ENCODE measurements around the gene HOXD13.

HOXD13 gene

DNA sequence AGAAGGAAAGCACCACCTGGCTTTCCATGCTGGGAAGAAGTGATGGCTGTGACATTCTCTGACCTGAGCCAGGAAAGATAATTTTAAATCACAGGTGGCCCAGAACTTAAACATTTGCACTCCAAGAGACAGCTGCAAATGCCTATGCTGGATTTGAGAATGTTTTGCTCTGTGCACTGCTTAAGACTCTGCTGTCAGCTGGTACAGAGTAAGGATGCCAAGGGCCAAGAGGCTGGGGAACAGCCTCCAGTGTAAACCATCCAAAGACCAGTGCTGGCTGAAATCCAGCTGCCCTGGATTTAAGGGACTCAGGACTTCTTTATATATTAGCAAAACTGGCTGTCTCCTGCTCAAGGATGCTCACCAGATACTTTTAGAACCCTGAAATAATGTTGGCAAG lies 40.9 kb downstream of the HOXD13 start:
- DNase-seq = peak; percentile 49

DNA sequence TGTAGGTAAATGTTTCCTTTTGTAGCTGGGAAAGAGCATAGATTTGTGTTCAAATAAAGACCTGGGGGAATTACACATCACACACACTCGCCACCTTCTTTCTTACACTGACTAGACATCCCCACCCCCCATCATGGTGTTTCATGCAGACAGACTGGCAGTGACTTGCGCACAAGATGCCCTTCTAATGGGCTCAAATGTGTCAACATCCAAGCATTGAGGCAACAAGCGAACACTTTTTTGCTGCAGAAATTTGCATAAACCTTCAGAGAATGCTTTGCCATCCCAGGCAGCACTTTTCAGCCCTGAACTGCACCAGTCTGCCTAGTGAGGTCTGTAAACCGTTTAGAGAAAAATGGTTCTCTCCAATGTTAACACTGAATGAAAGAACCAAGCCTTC lies 41.5 kb downstream of the HOXD13 start:
- no peak for DNase-seq

DNA sequence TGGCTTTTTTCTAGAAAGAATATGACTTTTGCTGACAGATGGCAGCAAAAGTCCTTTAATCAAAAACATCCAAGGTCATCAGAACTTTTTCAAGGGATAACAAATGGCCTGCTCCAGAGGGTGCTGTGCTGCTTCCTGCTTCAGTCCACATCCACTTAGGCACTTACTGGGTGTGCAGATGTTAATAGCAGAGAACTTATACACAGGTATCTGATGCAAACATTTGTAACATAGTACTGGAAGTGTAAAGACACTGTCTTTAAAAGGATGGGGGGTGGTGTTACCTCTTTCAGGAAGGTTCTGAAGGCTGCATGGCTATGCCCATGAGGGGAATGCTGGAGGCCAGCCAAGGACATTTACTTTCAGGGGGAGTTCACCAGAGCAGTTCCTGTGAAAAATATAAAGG lies 42.5 kb downstream of the HOXD13 start:
- DNase-seq = peak; percentile 81

DNA sequence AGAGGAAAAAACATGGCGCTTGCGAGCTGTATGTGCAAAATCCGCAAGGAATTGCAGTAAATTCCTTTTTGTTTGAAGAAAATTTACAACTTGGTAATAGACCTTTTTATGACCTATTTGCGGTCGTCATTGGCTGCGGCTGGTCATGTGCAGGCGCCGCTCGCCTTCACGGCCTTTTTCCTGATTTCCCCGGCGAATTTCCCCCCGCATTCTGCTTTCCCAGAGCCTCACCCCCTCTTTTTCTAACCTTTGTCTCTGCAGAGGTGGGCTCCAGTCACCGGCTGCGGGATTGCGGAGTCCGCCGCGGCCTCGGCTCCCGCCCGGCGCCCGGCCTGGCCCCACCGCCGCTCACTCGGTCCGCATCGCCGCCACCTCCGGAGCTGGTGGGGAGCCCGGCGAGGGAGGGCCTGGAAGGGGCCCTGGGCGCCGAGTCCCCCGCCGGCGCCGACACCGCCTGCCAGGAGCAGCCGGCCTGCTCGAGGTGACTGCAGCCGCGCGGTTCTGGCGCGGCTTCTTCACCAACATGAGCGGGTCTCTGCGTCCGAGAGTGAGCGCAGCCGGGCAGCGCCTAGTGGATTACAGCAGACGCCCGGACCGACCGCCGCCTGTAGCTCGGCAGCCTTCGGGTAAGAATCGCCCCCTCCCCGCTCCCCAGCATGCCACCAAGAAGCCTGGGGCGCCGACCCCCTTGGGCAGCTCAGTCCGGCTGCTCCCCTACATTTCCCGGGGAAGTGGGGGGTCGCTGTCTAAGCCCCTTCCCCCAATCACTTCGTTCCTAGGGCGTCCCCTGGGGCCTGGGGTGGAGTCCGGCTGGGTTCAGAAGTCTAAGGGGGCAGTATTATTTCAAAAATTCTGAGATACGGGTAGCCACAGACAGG lies 44.1 kb downstream of the HOXD13 start:
- DNase-seq = peak; percentile 50

DNA sequence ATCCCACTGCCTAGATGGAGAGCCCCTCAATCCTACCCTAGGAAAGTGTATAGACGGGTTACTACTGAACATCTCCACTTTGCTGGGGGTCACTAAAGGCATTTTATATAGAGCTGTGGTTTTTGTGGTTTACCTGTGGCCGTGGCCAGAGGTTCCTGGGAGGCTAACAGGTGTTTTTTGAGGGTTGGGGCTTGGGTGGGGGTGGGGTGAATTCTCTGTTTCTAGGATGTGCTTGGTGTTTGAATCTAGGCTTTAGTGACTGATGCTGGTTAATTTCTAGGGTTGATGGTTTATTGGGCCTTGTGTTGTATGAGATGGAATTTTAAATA lies 44.7 kb downstream of the HOXD13 start:
- no peak for DNase-seq

DNA sequence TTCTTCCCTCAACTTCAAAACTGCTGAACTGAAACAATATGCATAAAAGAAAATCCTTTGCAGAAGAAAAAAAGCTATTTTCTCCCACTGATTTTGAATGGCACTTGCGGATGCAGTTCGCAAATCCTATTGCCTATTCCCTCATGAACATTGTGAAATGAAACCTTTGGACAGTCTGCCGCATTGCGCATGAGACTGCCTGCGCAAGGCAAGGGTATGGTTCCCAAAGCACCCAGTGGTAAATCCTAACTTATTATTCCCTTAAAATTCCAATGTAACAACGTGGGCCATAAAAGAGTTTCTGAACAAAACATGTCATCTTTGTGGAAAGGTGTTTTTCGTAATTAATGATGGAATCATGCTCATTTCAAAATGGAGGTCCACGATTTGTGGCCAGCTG lies 45.4 kb downstream of the HOXD13 start:
- peak; percentile 27 for DNase-seq

DNA sequence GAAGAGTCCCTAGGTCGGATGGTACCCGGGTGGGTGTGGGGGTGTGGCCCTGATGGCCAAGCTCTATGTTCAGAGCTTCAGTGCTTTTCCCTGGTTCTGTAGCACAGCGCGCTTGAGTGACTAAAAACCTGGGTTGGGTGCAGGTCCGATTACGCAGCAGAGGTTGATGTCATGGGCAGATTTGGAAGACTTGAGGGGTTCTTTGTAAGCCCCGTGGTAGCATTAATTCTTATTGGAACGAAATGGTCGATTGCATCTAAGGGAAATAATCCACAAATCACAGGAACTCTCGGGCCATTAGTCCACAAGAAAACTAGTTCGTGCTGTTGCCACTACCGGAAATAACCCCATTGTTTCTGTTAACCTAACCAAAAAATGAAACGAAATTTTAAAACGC lies 46.0 kb downstream of the HOXD13 start:
- DNase-seq = peak; percentile 30

DNA sequence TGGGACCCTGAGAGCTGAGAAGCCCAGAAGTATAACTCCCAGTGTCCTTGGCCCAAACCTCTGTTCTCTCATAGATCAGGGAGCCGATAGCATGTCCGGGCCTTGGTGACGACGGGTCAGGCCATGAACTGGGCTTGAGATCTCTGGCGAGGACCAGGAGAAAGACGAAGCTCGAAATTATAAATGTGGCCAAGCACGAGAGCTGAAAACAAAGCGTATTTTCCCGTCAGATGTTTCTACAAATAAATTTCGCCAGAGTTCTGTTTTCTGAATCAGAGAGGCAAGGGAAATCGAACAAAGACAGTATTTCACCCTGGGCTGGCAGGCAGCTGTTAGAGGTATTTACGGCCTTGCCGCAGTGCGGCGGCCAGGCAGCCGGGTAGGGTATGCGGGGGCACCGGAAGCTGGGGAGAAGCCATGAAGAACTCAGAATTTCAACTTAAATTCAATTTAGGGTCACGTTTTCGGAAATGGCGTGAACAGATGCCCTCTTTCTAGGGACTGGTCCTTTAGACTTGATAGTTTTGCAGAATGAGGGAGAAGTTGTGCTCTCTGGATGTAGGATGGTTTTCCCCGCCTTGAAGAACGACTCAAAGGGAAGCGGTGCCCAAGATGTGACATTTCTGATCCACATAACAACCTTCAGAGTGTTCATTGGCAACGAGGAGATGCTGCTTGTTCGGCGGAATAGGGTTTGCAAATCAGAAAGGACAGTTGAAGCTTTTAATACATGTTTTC lies 46.6 kb downstream of the HOXD13 start:
- peak; percentile 30 for DNase-seq

DNA sequence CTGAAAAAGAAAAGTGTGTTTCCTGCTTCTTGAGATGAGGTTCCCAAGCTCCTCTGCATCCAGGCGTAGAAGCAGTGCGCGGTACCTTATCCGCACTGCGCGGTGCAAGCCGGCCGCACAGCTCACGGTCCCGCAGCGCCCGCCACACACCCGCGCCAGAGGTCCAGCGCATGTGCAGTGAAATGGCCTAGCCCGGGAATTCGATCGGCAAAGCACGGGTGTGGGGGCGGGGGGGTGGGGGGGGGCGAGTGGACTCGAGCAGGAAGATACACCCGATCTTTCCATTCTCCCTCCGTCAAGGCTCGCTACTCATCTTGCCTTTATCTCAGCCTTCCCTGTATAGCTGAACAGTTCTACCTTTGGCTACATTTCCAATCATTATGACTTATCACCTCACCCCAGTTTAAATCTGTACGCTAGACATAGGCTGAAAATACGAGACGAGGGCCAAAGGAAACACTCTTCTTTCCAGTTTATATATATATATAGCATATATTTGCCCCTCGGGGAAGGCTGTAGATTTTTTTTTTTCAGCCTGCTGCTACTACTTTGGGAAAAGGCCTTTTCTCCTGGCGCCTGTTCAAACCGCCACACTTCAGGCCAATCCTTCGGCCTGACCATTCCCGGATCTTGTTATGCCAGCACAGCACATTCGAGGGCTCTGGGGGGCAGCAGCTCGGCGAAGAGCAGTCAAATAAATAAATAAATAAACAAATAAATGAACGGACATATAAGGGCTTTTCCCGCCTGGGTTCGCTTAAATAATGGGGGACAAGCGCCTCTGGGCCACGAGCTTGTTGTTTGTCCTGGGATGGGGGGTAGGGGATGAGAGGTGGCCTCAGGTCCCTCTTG lies 47.4 kb downstream of the HOXD13 start:
- DNase-seq = peak; percentile 49

DNA sequence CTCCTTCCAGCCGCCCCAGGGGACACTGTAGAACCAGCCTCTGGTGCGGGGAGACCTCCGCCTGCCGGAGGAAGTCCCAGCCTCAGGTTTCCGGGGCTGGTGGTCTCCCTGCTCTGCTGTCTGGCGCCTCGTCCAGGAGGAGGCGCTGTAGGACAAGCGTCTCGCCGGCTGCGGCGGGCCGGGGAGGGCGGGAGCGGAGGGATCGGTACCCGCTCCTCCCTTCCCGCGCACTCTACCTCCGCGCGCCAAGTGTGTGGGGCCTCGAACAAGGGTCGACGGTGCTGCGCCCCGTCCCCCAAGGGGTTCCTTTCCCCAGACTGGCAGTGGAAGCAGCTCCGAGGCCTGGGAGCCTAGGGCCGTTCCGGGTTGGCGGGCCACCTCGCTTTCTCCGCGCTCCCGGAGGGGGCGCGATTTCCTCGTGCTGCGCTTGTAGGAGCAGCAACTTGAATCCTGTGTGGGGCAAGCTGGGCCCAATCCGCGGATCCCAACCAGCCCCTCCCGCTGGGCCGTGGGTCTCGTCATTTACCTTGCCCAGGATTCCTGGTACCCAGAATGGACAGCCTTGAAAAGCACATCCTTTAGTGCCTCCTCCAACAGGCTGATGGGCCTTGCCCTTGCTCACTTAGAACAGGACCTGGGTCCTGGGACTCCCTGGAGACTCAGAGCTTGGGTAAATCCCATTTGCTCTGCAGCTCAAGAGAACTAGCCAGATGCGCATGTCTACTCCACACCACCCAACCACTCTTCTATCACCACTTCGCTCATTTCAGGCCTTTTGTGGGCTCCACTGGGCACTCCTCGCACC lies 48.2 kb downstream of the HOXD13 start:
- no peak for DNase-seq

DNA sequence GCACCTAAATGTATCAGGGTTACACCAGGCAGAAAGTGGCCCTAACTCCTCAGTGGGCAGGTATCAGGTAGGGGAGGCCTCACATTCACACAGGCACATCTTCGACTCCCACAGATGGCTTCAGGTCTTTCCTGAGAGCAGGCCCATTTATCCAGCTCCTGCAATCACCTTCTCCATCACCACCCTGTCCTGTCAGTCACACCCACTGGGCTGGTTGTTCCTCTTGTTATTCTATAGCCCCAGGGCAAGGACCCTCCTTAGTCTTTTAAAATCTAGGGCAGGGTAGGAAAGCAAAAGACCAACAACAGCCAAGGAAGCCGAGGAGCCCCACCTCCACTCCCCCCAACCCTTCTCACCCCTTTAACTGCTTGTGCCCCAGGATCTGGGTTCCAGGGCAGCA lies 49.8 kb downstream of the HOXD13 start:
- DNase-seq = no peak

Measured in DMS79 treated with DMSO at 0.1 percent for 48 hours (cell line).